ENCODE measurements around the gene ATP8A2.
"Not testable (repeated sequence)": the region's sequence is repeated elsewhere in the genome, so short reads cannot be mapped to it uniquely, and the experiment has no call there.

DNA sequence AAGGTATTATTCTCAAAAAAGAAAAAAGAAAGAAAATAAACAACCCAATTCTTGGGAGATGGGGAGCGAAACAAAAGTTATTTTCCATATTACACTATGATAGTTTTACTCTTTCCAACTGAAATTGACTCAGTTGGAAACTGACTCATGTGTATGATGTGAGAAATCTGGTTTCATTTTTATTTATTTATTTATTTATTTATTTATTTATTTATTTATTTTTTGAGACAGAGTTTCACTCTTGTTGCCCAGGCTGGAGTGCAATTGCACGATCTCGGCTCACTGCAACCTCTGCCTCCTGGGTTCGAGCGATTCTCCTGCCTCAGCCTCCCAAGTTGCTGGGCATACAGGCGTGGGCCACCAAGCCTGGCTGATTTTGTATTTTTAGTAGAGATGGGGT, 11.3 kb upstream of the ATP8A2 start:
- not testable (repeated sequence) for TF ChIP-seq EZH2 (IDR thresholded peaks at IDR 0.05; ENCODE audit: borderline replicate concordance, insufficient read depth, low read length, poor library complexity, severe bottlenecking); CTCF (IDR thresholded peaks at IDR 0.05; ENCODE audit: poor library complexity, severe bottlenecking); EP300 (conservative IDR thresholded peaks at IDR 0.05; ENCODE audit: poor library complexity, severe bottlenecking)
